Mesenchymal stem cell (in vitro differentiated cells and primary cell): Measurements from ENCODE around the gene STXBP2.

ENCODE experiments used
- DNase-seq: peaks from one replicate; pipeline ENCODE4 v3.0.0-alpha.2; 2013
- H2AFZ ChIP-seq: one replicate; pipeline ENCODE4 v1.6.1; 2013; ENCODE audit warnings: low read depth, mild to moderate bottlenecking, control low read depth, inconsistent platforms, low read length, moderate library complexity
- H2AK5ac ChIP-seq: 2 replicates; pipeline ENCODE4 v1.6.1; 2013; ENCODE audit warnings: low read length, moderate library complexity, mild to moderate bottlenecking, inconsistent platforms; ENCODE audit not compliant: severe bottlenecking
- H2BK120ac ChIP-seq: one replicate; pipeline ENCODE4 v1.6.1; 2013; ENCODE audit warnings: low read depth, mild to moderate bottlenecking, inconsistent platforms, low read length, moderate library complexity
- H2BK12ac ChIP-seq, 2 experiments: one replicate each; pipeline ENCODE4 v1.6.1; 2013; ENCODE audit warnings: inconsistent platforms in 2 of 2, low read length in 2 of 2, mild to moderate bottlenecking in 2 of 2, moderate library complexity in 2 of 2, control low read depth in 1 of 2
- H2BK15ac ChIP-seq: one replicate; pipeline ENCODE4 v1.6.1; 2013; ENCODE audit warnings: mild to moderate bottlenecking, low read depth, inconsistent platforms; ENCODE audit not compliant: poor library complexity, severe bottlenecking
- H2BK5ac ChIP-seq: 2 replicates; pipeline ENCODE4 v1.6.1; 2013; ENCODE audit warnings: low read depth, mild to moderate bottlenecking, low read length, control low read depth, inconsistent platforms; ENCODE audit not compliant: poor library complexity, severe bottlenecking
- H3K14ac ChIP-seq, 2 experiments: one replicate each; pipeline ENCODE4 v1.6.1; 2013; ENCODE audit warnings: inconsistent platforms in 2 of 2, low read length in 2 of 2, control low read depth in 1 of 2, mild to moderate bottlenecking in 1 of 2, moderate library complexity in 1 of 2
- H3K18ac ChIP-seq, 2 experiments: one replicate each; pipeline ENCODE4 v1.6.1; 2013; ENCODE audit warnings: inconsistent platforms in 2 of 2, low read length in 2 of 2, control low read depth in 1 of 2, low read depth in 1 of 2, mild to moderate bottlenecking in 1 of 2
- H3K23ac ChIP-seq, 2 experiments: one replicate each; pipeline ENCODE4 v1.6.1; 2013; ENCODE audit warnings: inconsistent platforms in 2 of 2, low read length in 2 of 2, mild to moderate bottlenecking in 2 of 2, moderate library complexity in 2 of 2, control low read depth in 1 of 2
- H3K27ac ChIP-seq: 2 replicates; pipeline ENCODE4 v1.5.1; 2013; ENCODE audit warnings: mild to moderate bottlenecking, moderate library complexity, low read length, control low read depth, inconsistent platforms; ENCODE audit not compliant: poor library complexity, severe bottlenecking
- H3K27me3 ChIP-seq, 2 experiments: 2 replicates each; pipeline versions ENCODE4 v1.6.1 to v1.7.0; 2013; ENCODE audit warnings: low read length in 2 of 2, mild to moderate bottlenecking in 2 of 2, moderate library complexity in 2 of 2, control low read depth in 1 of 2, inconsistent platforms in 1 of 2; ENCODE audit not compliant: control insufficient read depth in 1 of 2, insufficient read depth in 1 of 2
- H3K36me3 ChIP-seq, 2 experiments: 2 replicates each; pipeline versions ENCODE4 v1.6.1 to v1.7.0; 2013; ENCODE audit warnings: low read length in 2 of 2, control low read depth in 1 of 2, inconsistent platforms in 1 of 2, low read depth in 1 of 2, mild to moderate bottlenecking in 1 of 2; ENCODE audit not compliant: insufficient read depth in 2 of 2, control insufficient read depth in 1 of 2
- H3K4ac ChIP-seq, 2 experiments: one replicate each; pipeline ENCODE4 v1.6.1; 2013; ENCODE audit warnings: inconsistent platforms in 2 of 2, low read length in 2 of 2, mild to moderate bottlenecking in 2 of 2, moderate library complexity in 2 of 2, control low read depth in 1 of 2, low read depth in 1 of 2
- H3K4me1 ChIP-seq: 2 replicates; pipeline ENCODE4 v1.6.1; 2013; ENCODE audit warnings: low read depth, low read length, control low read depth; ENCODE audit not compliant: control insufficient read depth, insufficient read depth
- H3K4me2 ChIP-seq: 2 replicates; pipeline ENCODE4 v1.6.1; 2013; ENCODE audit warnings: low read length, mild to moderate bottlenecking, inconsistent platforms; ENCODE audit not compliant: poor library complexity, severe bottlenecking
- H3K4me3 ChIP-seq, 2 experiments: 2 replicates each; pipeline versions ENCODE4 v1.5.1 to v1.7.0; 2013; ENCODE audit warnings: low read length in 2 of 2, mild to moderate bottlenecking in 2 of 2, control low read depth in 1 of 2, low read depth in 1 of 2; ENCODE audit not compliant: insufficient read depth in 1 of 2
- H3K79me1 ChIP-seq: replicated peaks from 2 replicates; pipeline ENCODE4 v1.6.1; 2013; ENCODE audit warnings: mild to moderate bottlenecking, control low read depth, low read length, inconsistent platforms; ENCODE audit not compliant: poor library complexity, severe bottlenecking
- H3K9ac ChIP-seq: 2 replicates; pipeline ENCODE4 v1.7.0; 2013; ENCODE audit warnings: mild to moderate bottlenecking, low read length, moderate library complexity
- H3K9me3 ChIP-seq: 2 replicates; pipeline ENCODE4 v1.7.0; 2013; ENCODE audit warnings: mild to moderate bottlenecking, low read length; ENCODE audit not compliant: control insufficient read depth
- H4K8ac ChIP-seq: one replicate; pipeline ENCODE4 v1.6.1; 2013; ENCODE audit warnings: inconsistent platforms, mild to moderate bottlenecking, low read length, moderate library complexity
- H4K91ac ChIP-seq: one replicate; pipeline ENCODE4 v1.6.1; 2013; ENCODE audit warnings: mild to moderate bottlenecking, low read length, inconsistent platforms
- WGBS: methylation state at CpG from one replicate; pipeline ENCODE4 v1.1.7; 2013; ENCODE audit warnings: mixed read lengths; 5-methylcytosine and 5-hydroxymethylcytosine counted together

The STXBP2 gene

DNA sequence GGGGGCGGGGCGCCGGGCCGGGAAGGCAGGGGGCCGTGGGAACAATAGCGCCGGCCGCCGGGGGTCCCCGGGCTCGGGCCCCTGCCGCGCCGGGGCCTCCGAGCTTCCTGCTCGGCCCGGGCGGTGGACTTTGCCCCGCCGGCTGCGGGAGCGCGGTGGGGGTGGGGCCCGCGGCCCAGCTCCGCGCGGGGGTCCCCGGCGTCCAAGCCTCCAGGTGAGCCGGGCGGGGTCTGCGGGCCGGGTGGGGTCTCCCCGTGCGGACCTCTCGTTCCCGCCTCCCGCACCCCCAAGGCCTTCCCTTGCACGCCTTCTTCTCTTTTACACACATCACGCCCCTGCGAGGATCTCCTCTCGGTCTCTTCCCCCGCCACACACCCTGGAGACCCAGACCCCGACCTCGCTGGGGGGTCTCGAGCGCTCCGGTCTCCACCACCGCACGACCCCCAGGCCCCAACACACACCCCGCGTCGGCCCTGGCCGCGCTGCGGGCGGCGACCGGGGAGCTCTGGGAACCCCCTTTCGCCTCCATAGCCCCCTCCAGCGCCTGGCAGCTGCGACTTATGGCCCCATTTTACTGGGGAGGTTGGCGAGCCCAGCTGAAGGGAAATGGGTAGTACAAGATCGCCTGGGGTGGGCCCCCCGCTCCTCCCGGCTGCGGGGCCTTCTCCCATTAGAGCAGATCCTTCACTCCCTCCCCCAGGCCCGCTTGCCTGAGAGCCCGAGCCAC, 40.5 kb upstream of the STXBP2 start:
- Histone ChIP-seq H3K79me1 (no peaks in the 10 kb centered on the region), H2AFZ (no peak overlapping the region), H3K23ac (peak overlapping the region in 1 of 2 experiments; percentile 29), H3K4me3 (peak overlapping the region in 1 of 2 experiments; percentile 62), H2BK15ac (no peak overlapping the region), H3K4me1 (peaks cover 11% of the 10 kb centered on the region), H4K8ac (no peak overlapping the region), H3K4me2 (peak overlapping the region; percentile 70), H2AK5ac (no peak overlapping the region), H2BK5ac (no peak overlapping the region), H3K18ac (no peak overlapping the region), H3K36me3 (no peaks in the 10 kb centered on the region), H3K9me3 (no peaks in the 10 kb centered on the region), H3K9ac (no peak overlapping the region), H2BK120ac (no peak overlapping the region), H3K27ac (no peak overlapping the region), H3K14ac (no peak overlapping the region), H3K27me3 (peaks cover 37 to 50% of the 10 kb centered on the region in 2 experiments), H2BK12ac (no peak overlapping the region), H3K4ac (no peak overlapping the region), H4K91ac (no peak overlapping the region)
- DNase-seq = no peak
- 10% methylated on average over 38 of the region's 70 CpGs for WGBS

DNA sequence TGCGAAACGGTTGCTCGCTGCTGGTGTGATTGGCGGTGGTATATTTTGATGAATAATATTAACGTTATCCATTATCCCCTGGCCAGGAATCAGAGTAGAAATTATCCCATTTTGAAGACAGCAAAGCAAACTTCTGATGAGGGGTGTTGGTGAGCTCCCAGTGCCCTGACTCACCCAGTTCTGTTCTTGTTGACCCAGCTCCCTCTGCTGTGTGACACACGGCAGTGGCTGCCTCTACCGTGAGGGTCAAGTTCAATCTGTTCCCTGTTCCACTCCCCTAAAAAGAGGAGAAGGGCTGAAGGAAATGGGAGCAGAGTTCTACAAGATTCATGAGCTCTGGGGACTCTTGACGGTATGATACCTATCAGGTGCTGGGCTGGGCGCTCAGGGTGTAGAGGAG, 39.2 kb upstream of the STXBP2 start:
- no peak overlapping the region for H2BK12ac ChIP-seq
- no peak overlapping the region for H3K23ac ChIP-seq
- no peak overlapping the region for H3K4ac ChIP-seq
- H2BK15ac ChIP-seq = no peak overlapping the region
- H3K79me1 ChIP-seq = no peaks in the 10 kb centered on the region
- no peak overlapping the region for H3K4me3 ChIP-seq
- no peaks in the 10 kb centered on the region for H3K36me3 ChIP-seq
- H2BK5ac ChIP-seq = no peak overlapping the region
- H2AK5ac ChIP-seq = no peak overlapping the region
- no peak overlapping the region for H3K27ac ChIP-seq
- no peak overlapping the region for H3K14ac ChIP-seq
- H3K9ac ChIP-seq = no peak overlapping the region
- no peak overlapping the region for H4K8ac ChIP-seq
- H3K4me1 ChIP-seq = peaks cover 11% of the 10 kb centered on the region
- no peak overlapping the region for H3K18ac ChIP-seq
- H2AFZ ChIP-seq = no peak overlapping the region
- peaks cover 42 to 56% of the 10 kb centered on the region in 2 experiments for H3K27me3 ChIP-seq
- no peak for DNase-seq
- H3K4me2 ChIP-seq = no peak overlapping the region
- no peaks in the 10 kb centered on the region for H3K9me3 ChIP-seq
- H4K91ac ChIP-seq = no peak overlapping the region
- H2BK120ac ChIP-seq = no peak overlapping the region
- WGBS = 82% methylated on average over 9 of the region's 9 CpGs

DNA sequence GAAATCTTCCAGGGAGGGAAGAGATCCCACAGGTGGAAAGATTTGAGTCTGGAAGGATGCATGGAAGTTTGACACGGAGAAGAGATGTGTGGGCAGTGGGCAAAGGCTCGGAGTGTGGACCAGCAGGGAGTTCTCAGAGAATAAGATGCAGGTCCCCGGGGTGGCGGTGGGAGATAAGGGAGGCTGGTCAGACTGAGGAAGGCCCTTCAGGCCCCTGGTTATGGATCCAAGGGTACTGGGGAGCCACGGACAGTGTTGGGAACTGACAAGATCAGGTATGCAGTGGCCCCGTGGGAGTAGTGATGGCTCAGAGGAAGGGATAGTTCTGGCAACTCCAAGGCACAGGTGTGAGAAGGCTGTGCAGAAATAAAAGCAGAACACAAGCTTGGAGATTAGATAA, 38.7 kb upstream of the STXBP2 start:
- no peak for DNase-seq
- H4K8ac ChIP-seq = no peak overlapping the region
- no peak overlapping the region for H2BK12ac ChIP-seq
- no peak overlapping the region for H2BK15ac ChIP-seq
- H3K36me3 ChIP-seq = no peaks in the 10 kb centered on the region
- no peak overlapping the region for H4K91ac ChIP-seq
- H3K27me3 ChIP-seq = peaks cover 42 to 55% of the 10 kb centered on the region in 2 experiments
- no peak overlapping the region for H2AFZ ChIP-seq
- no peak overlapping the region for H3K4me3 ChIP-seq
- H3K9ac ChIP-seq = no peak overlapping the region
- H2AK5ac ChIP-seq = no peak overlapping the region
- H3K4me2 ChIP-seq = no peak overlapping the region
- H3K14ac ChIP-seq = no peak overlapping the region
- no peak overlapping the region for H2BK5ac ChIP-seq
- no peaks in the 10 kb centered on the region for H3K79me1 ChIP-seq
- peaks cover 11% of the 10 kb centered on the region for H3K4me1 ChIP-seq
- no peak overlapping the region for H3K18ac ChIP-seq
- no peak overlapping the region for H3K27ac ChIP-seq
- no peaks in the 10 kb centered on the region for H3K9me3 ChIP-seq
- no peak overlapping the region for H2BK120ac ChIP-seq
- H3K4ac ChIP-seq = no peak overlapping the region
- WGBS = 80% methylated on average over 6 of the region's 6 CpGs
- no peak overlapping the region for H3K23ac ChIP-seq

DNA sequence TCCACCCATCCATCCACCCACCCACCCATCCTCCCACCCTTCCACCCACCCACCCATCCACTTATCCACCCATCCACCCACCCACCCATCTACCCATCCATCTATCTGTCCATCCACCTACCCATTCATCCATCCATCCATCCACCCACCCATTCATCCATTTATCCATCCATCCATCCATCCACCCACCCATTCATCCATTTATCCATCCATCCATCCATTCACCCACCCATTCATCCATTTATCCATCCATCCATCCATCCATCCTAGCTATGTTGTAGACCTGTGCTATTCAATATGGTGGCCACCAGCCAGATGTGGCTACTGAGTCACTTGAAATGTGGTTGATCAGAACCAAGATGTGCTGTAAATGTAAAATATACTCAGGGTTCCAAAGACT, 36.2 kb upstream of the STXBP2 start:
- no peak overlapping the region for H3K4me2 ChIP-seq
- no peak overlapping the region for H4K8ac ChIP-seq
- H4K91ac ChIP-seq = no peak overlapping the region
- H2AFZ ChIP-seq = no peak overlapping the region
- H3K14ac ChIP-seq = no peak overlapping the region
- H3K79me1 ChIP-seq = no peaks in the 10 kb centered on the region
- peaks cover 25 to 51% of the 10 kb centered on the region in 2 experiments for H3K27me3 ChIP-seq
- H3K27ac ChIP-seq = no peak overlapping the region
- H3K4ac ChIP-seq = no peak overlapping the region
- no peak overlapping the region for H2AK5ac ChIP-seq
- no peak overlapping the region for H2BK120ac ChIP-seq
- H3K18ac ChIP-seq = no peak overlapping the region
- H3K9ac ChIP-seq = no peak overlapping the region
- no peak for DNase-seq
- H3K36me3 ChIP-seq = no peaks in the 10 kb centered on the region
- H3K4me3 ChIP-seq = no peak overlapping the region
- H2BK15ac ChIP-seq = no peak overlapping the region
- H2BK5ac ChIP-seq = no peak overlapping the region
- peaks cover 7% of the 10 kb centered on the region for H3K4me1 ChIP-seq
- no peaks in the 10 kb centered on the region for H3K9me3 ChIP-seq
- H2BK12ac ChIP-seq = no peak overlapping the region
- H3K23ac ChIP-seq = no peak overlapping the region
